ENCODE results near the gene SPATA31E1. TPM values are rescaled to one million over a fixed set of nuclear protein-coding genes. Genes with fewer than 3 reads are reported as not detected.

SPATA31E1 gene
- total RNA-seq, 3 donors from 2014 or later: not detected

DNA sequence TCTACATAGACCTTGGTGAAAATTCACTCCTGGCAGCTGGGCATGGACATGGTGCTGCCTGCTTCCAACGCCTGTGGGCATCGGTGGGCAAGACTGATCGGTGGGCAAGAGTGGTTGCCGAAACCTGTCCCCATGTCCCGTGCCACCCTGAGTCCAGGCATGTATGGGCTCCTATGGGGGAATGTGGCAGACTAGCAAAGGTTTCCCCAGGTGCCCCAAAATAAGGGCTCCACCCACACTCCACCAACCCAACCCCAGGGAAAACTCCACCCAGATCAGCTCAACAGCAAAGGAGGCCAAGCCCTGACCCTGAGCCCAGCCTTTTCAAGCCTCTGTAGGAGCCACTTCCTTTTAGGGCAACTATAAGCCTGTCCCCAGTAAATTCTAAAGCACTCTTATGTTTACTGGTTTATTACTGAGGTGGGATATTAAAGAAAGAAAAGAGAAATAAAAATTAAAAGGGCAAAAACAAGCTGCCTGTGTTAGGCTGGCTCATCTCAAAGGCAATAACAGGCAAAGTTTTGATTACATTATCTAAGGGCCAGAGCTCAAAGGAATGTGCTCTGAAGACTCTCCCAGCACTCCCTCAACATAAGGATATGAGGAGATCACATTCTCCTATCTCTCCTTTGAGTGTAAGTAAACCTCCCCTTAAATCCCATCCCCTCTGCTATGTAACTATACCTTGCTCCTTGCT lies 8.9 kb upstream of the SPATA31E1 start:
- H3K27ac ChIP-seq: no peak overlapping the region
- TF ChIP-seq POLR2AphosphoS5 (IDR thresholded peaks at IDR 0.05) (no peak), POLR2A (IDR thresholded peaks at IDR 0.05) (no peak), CTCF (IDR thresholded peaks at IDR 0.05) (no peak)
- H3K27me3 ChIP-seq: no peaks in the 10 kb centered on the region
- H3K4me1 ChIP-seq: no peaks in the 10 kb centered on the region
- H3K9me3 ChIP-seq: no peaks in the 10 kb centered on the region
- DNase-seq (ENCODE audit: low spot score in 2 of 2): no peak
- H3K4me3 ChIP-seq: no peak overlapping the region
- H3K36me3 ChIP-seq: no peaks in the 10 kb centered on the region
- intact Hi-C loops (cut with DNase I; ENCODE audit: low total_unique reads): no loop called here

GRCh38 chr9:87874304-87874623 lies 8.4 kb upstream of the SPATA31E1 start:
- intact Hi-C loops (cut with DNase I; ENCODE audit: low total_unique reads): no loop called here
- Histone ChIP-seq H3K27ac (no peak overlapping the region), H3K4me3 (no peak overlapping the region), H3K4me1 (no peaks in the 10 kb centered on the region), H3K9me3 (no peaks in the 10 kb centered on the region), H3K36me3 (no peaks in the 10 kb centered on the region), H3K27me3 (no peaks in the 10 kb centered on the region)
- TF ChIP-seq CTCF (IDR thresholded peaks at IDR 0.05) (no peak), POLR2AphosphoS5 (IDR thresholded peaks at IDR 0.05) (no peak), POLR2A (IDR thresholded peaks at IDR 0.05) (no peak)
- no peak for DNase-seq (ENCODE audit: low spot score in 2 of 2)

DNA sequence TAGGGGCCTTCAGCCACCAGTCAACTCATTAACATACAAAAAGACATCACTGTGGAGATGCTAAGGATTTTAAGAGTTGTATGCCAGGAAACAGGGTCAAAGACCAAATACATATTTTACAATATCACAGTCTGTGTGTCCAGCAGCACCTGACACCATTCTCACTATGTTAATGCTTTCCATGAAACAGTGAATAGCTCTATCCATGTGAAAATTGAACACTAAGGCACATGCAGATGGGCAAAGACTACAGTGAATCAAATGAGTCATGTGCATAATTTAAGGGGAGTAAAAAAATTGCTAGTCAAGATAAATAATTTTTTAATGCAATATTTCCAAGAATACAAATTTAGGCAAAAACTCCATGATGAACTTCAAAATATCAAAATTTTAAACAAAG lies 7.6 kb upstream of the SPATA31E1 start:
- no peak for DNase-seq (ENCODE audit: low spot score in 2 of 2)
- no peaks in the 10 kb centered on the region for H3K36me3 ChIP-seq
- H3K4me3 ChIP-seq: no peak overlapping the region
- H3K27ac ChIP-seq: no peak overlapping the region
- no peaks in the 10 kb centered on the region for H3K27me3 ChIP-seq
- no peaks in the 10 kb centered on the region for H3K9me3 ChIP-seq
- no peak for TF ChIP-seq CTCF (IDR thresholded peaks at IDR 0.05)
- no peak for TF ChIP-seq POLR2A (IDR thresholded peaks at IDR 0.05)
- TF ChIP-seq POLR2AphosphoS5 (IDR thresholded peaks at IDR 0.05): no peak
- intact Hi-C loops (cut with DNase I; ENCODE audit: low total_unique reads): no loop called here
- no peaks in the 10 kb centered on the region for H3K4me1 ChIP-seq

- H3K9me3 ChIP-seq: no peaks in the 10 kb centered on the region
- no peaks in the 10 kb centered on the region for H3K27me3 ChIP-seq
- intact Hi-C loops (cut with DNase I; ENCODE audit: low total_unique reads): no loop called here
- no peak for DNase-seq (ENCODE audit: low spot score in 2 of 2)
- no peaks in the 10 kb centered on the region for H3K36me3 ChIP-seq
- no peak overlapping the region for H3K27ac ChIP-seq
- TF ChIP-seq POLR2AphosphoS5 (IDR thresholded peaks at IDR 0.05) (no peak), CTCF (IDR thresholded peaks at IDR 0.05) (no peak), POLR2A (IDR thresholded peaks at IDR 0.05) (no peak)
- H3K4me3 ChIP-seq: no peak overlapping the region
- no peaks in the 10 kb centered on the region for H3K4me1 ChIP-seq
Observed at GRCh38 chr9:87875831-87876545, 6.7 kb upstream of the SPATA31E1 start.

DNA sequence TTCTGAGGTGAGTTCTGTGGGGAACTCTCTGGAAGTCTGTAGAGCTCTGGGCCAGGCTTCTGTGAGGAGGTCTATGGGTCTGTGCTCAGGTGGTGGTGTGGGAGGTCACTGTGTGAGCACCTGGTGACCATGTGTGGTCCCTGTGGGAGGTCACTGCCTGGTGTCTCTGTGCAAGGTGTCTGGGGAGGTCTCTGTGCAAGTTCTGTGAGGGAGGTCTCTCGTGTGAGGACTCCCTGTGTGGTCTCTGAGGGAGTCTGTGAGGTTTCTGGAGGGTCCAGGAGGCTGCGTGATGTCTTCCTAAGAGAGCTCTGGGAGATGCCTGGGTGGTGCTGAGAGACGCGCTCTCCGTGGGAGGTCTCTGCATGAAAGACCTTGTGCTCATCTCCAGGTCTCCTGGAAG lies 6.0 kb upstream of the SPATA31E1 start:
- H3K36me3 ChIP-seq: no peaks in the 10 kb centered on the region
- H3K4me1 ChIP-seq: no peaks in the 10 kb centered on the region
- no peaks in the 10 kb centered on the region for H3K9me3 ChIP-seq
- H3K4me3 ChIP-seq: no peak overlapping the region
- no peaks in the 10 kb centered on the region for H3K27me3 ChIP-seq
- intact Hi-C loops (cut with DNase I; ENCODE audit: low total_unique reads): no loop called here
- TF ChIP-seq POLR2A (IDR thresholded peaks at IDR 0.05): no peak
- TF ChIP-seq POLR2AphosphoS5 (IDR thresholded peaks at IDR 0.05): no peak
- no peak for TF ChIP-seq CTCF (IDR thresholded peaks at IDR 0.05)
- no peak overlapping the region for H3K27ac ChIP-seq
- no peak for DNase-seq (ENCODE audit: low spot score in 2 of 2)
